GM21825 (cell line): ENCODE measurements around the gene CRIP2.

Experiments used
- ATAC-seq: cut with Tn5 transposase; IDR thresholded peaks from one replicate; pipeline ENCODE4 v1.9.1; 2021; ENCODE audit warnings: mild to moderate bottlenecking, moderate library complexity; ENCODE audit not compliant: unreplicated experiment

The CRIP2 gene

DNA sequence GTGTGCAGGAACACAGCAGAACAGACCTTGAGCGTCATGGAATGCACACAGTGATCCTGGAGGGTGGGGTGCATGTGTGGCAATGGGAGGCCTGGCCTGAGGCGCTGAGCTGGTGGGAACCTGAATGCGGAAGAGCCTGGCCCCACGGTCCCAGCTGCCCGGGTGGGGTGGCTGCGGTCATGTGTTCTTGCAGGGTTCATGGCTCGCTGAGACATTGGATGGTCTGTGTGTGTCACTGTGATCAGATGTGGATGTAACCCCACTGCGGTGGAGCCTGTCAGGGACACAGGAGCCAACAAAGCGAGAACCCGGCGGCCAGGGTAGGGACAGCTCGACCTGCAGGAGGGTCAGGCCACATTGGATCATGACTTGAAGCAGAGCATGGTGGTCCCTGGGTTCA lies 31.8 kb upstream of the CRIP2 start:
- ATAC-seq = no peak

- no peak for ATAC-seq
Observed at GRCh38 chr14:105444859-105445258, 29.8 kb upstream of the CRIP2 start.

DNA sequence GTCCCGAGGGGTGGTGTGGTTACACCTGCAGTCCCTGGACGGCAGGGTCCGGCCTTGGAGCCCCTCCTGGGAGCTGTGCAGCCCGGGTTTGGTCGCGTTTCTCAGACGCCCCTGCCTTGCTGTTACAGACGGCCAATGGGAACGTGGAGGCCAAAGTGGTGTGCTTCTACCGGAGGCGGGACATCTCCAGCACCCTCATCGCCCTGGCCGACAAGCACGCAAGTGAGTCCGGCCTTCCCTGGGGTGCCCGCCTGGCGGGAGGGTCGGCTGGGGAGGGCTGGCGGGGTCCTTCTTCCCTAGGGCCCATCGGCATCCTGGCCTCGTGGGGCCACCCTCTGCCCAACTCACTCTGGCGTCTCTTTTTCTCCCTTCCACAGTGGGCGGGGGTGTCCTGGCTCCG lies 29.3 kb upstream of the CRIP2 start:
- no peak for ATAC-seq

GRCh38 chr14:105445901-105446845 lies 28.4 kb upstream of the CRIP2 start:
- no peak for ATAC-seq

DNA sequence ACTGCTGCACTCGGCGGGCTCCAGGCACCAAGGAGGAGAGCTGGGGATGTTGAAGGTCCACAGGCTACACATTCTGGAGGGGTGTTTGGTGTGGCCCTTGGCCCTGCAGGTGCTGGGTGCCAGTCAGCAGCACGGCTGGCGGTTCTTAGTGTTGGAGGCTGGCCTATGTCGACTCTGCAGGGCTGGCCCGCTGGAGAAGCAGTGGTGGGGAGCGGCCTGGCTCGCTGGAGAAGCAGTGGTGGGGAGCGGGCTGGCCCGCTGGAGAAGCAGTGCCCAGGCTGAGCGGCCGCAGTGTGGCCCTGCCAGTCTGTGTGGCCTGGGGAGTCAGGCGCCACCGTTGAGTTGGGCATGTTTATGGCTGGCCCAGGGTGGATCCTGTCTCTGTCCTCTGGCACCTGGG lies 27.6 kb upstream of the CRIP2 start:
- ATAC-seq = no peak

GRCh38 chr14:105447651-105448640 lies 26.7 kb upstream of the CRIP2 start:
- ATAC-seq = no peak

- ATAC-seq = no peak
Observed at GRCh38 chr14:105448706-105449111, 25.9 kb upstream of the CRIP2 start.

GRCh38 chr14:105449276-105450122 lies 25.1 kb upstream of the CRIP2 start:
- no peak for ATAC-seq

DNA sequence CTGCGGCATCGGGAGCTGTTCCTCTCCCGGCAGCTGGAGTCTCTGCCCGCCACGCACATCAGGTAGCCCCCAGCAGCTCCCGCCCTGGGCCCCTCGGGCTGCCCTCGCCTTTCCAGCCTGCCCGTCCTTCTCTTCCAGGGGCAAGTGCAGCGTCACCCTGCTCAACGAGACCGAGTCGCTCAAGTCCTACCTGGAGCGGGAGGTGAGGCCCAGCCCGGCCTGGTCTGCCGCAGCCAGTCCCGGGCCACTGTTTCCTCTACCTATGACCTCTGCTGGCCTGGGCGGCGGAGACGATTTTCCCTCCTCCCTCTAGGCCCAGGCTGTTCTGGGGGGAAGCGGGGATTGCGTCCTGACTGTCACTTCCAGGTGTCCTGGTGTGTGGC lies 24.5 kb upstream of the CRIP2 start:
- ATAC-seq = no peak

GRCh38 chr14:105450864-105451720 lies 23.5 kb upstream of the CRIP2 start:
- ATAC-seq = no peak

GRCh38 chr14:105452963-105453362 lies 21.7 kb upstream of the CRIP2 start:
- no peak for ATAC-seq

- no peak for ATAC-seq
Observed at GRCh38 chr14:105453847-105454246, 20.8 kb upstream of the CRIP2 start.

- no peak for ATAC-seq
Observed at GRCh38 chr14:105455086-105455640, 19.5 kb upstream of the CRIP2 start.

DNA sequence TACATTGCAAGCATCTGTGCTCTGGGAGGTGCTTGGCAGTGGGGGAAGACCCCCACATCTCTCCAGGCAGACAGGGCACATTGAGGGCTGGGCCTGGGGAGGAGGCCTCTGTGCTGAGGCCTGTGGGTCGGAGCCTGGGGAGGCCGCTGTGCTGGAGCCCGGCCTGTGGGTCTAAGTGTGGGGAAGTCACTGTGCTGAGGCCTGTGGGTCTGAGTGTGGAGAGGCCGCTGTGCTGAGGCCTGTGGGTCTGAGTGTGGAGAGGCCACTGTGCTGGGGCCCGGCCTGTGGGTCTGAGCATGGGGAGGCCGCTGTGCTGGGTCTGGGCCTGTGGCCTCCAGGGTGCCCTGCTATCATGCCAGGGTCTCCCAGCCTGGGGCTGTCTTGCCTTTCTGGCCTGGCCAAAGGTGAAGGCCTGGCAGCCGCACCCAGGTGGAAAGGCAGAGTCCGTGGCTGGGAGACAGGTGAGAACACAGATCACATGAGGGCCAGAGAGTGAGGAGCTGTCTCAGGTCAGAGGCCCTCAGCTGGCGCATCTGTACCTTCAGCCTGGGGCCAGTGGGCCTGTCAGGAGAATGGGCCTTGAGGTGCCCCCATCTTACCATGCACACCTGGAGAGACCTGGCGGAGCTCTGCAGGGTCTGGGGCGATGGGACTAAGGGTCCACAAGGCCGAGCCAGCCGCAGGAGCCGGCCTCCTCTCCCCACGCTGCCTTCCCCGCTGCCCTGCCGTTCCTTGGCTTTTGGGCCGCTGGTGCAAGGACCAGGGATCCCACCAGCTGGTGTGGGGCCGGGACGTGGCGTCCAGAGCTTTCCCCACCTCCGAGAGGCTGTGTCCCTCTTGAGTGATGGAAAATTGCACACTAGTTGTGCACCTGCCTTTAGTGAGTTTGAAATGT lies 18.6 kb upstream of the CRIP2 start:
- ATAC-seq = no peak

DNA sequence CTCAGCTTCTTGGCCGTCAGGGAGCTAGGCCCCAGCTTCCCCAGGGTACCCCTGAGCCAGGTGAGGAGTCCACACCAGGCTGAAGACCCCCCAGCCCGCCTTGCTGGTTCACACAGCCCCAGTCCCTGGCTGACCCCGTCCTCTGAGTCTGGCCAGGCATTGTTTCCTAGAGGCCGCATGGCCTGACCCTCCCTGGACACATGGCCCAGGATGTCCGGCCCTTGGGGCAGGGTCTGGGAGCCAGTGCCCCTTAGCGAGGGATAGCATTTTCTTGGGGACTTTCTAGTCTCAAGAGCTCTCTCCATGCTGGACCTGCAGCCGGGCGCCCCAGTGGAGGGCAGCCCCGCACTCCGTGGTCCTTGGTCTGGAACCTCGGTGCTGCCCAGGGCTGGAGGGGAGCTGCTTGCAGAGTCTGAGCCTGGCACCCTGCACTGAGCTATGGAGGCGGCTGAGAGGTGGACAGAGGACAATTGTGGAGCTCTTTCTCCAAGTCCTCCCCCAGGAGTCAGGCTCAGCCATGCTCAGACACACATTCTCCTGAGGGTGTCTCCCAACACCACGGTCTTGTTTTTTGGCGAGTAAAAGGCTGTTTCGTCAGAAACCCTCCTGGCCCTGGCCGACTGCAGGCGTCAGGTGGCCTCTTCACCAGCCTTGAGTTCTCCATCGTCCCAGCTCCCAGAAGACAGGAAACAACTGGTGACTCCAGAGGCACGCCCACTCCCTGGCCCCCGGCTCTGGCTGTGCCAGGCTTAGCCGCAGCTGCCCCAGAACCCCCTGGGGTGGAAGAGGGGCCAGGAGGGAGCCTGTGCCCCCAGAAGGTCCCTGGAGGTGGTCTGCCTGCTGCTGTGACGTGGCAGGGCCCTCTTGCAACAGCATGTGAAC lies 17.6 kb upstream of the CRIP2 start:
- ATAC-seq = no peak

DNA sequence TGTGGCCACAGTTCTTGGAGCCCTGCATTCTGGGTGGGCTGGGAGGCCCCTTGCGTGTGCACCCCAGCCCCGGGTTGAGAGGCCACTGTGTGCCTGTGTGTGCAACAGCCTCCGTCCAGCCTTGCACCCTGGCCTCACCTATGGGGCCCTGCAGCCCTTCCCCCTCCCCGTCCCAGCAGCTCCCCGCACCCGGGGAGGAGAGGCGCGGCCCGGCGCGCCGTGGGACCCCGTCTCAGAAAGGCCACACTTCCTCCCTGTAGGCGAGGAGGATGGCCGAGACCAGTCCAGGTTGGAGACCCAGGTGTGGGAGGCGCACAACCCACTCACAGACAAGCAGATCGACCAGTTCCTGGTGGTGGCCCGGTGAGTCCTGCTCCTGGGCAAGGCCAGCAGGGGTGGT lies 16.6 kb upstream of the CRIP2 start:
- ATAC-seq = no peak

DNA sequence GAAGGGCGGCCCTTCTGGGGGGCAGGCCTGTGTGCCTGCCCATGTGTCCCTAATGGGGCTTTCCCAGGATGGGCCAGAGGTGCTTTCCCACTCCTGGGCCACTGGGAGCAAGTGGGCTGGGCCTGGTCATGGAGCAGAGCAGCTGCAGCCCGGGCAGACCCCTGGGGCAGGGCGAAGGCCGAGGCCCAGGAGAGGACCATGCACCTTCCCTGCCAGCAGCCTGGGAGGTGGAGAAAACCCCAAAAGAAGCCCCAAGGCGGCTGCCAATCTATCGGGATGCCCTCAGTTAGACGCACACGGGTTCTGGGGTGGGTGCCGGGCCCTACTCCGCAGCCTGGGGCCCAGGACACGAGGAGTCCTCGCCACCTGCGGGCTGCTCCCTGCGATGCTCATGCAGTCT lies 16.1 kb upstream of the CRIP2 start:
- ATAC-seq = no peak

DNA sequence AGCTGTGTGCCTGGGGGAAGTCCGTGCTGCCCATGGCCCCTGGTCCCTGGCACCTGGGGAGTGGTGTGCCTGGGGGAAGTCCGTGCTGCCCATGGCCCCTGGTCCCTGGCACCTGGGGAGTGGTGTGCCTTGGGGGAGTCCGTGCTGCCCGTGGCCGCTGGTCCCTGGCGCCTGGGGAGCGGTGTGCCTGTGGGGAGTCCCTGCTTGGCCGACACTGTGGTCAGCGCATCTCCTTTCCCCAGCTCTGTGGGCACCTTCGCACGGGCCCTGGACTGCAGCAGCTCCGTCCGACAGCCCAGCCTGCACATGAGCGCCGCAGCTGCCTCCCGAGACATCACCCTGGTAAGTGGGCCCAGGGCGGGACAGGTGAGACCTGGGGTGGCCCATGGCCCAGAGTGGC lies 14.5 kb upstream of the CRIP2 start:
- no peak for ATAC-seq
